NCI-H2029 treated with DMSO at 0.1 percent for 48 hours (cell line): ENCODE data around the gene TMEM39A.

Experiments used
- DNase-seq: peaks from one replicate; lab custom pipeline; 2025; lab: John Stamatoyannopoulos, UW

The TMEM39A gene

GRCh38 chr3:119453822-119454221, 9.6 kb downstream of the TMEM39A start:
- no peak for DNase-seq

- DNase-seq: no peak
Measured at GRCh38 chr3:119444590-119444989, 18.8 kb downstream of the TMEM39A start.

- DNase-seq: no peak
Measured at GRCh38 chr3:119443179-119443578, 20.2 kb downstream of the TMEM39A start.

GRCh38 chr3:119437691-119438258, 25.6 kb downstream of the TMEM39A start:
- no peak for DNase-seq

GRCh38 chr3:119436977-119437376, 26.4 kb downstream of the TMEM39A start:
- no peak for DNase-seq

- DNase-seq: no peak
Measured at GRCh38 chr3:119434703-119435102, 28.7 kb downstream of the TMEM39A start.

GRCh38 chr3:119433613-119434325, 29.6 kb downstream of the TMEM39A start:
- no peak for DNase-seq

- no peak for DNase-seq
Measured at GRCh38 chr3:119428538-119428937, 34.9 kb downstream of the TMEM39A start.

GRCh38 chr3:119427669-119428068, 35.7 kb downstream of the TMEM39A start:
- no peak for DNase-seq

- DNase-seq: no peak
Measured at GRCh38 chr3:119420196-119420595, 43.2 kb downstream of the TMEM39A start.

GRCh38 chr3:119418641-119419040, 44.8 kb downstream of the TMEM39A start:
- no peak for DNase-seq

- DNase-seq: no peak
Measured at GRCh38 chr3:119417771-119418512, 45.5 kb downstream of the TMEM39A start.

GRCh38 chr3:119416873-119417272, 46.5 kb downstream of the TMEM39A start:
- no peak for DNase-seq

GRCh38 chr3:119413603-119414280, 49.7 kb downstream of the TMEM39A start:
- no peak for DNase-seq

GRCh38 chr3:119409844-119410243, 53.6 kb downstream of the TMEM39A start:
- no peak for DNase-seq

GRCh38 chr3:119408243-119408950, 55.0 kb downstream of the TMEM39A start:
- no peak for DNase-seq

- DNase-seq: no peak
Measured at GRCh38 chr3:119405315-119405714, 58.1 kb downstream of the TMEM39A start.

- DNase-seq: no peak
Measured at GRCh38 chr3:119403201-119403600, 60.2 kb downstream of the TMEM39A start.

- no peak for DNase-seq
Measured at GRCh38 chr3:119402791-119403190, 60.6 kb downstream of the TMEM39A start.

- no peak for DNase-seq
Measured at GRCh38 chr3:119401503-119402440, 61.6 kb downstream of the TMEM39A start.

- no peak for DNase-seq
Measured at GRCh38 chr3:119401069-119401468, 62.3 kb downstream of the TMEM39A start.
